HG03095 (cell line): ENCODE data around the gene DYNLT2B.
"Not testable (repeated sequence)": the region's sequence is repeated elsewhere in the genome, so short reads cannot be mapped to it uniquely, and the experiment has no call there.

Source experiments
- ATAC-seq: cut with Tn5 transposase; IDR thresholded peaks from one replicate; pipeline ENCODE4 v1.9.1; 2021; ENCODE audit warnings: moderate library complexity; ENCODE audit not compliant: unreplicated experiment

DYNLT2B gene

GRCh38 chr3:196327405-196327804 is 9.4 kb upstream of the DYNLT2B start:
- ATAC-seq, result no peak

DNA sequence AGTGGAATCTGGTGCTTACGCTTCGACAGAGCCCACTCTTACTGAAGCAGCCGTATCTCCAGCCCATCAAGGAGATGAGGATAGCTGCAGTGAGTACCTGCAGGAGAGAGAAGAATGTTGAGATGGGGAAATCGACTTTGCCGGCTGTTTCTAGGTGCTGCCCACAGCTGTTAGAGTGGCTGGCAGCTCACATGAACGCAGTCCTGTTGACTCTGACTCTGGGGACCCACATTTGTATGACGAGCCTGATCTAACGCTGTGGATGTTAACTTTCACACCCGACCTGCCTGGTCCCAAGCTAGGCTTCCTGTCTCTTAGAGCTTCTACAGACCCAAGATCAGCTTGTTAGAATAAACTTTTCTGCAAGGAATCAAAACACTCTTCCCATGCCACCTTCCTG is 8.9 kb upstream of the DYNLT2B start:
- no peak for ATAC-seq

GRCh38 chr3:196323691-196324090 is 5.7 kb upstream of the DYNLT2B start:
- no peak for ATAC-seq

DNA sequence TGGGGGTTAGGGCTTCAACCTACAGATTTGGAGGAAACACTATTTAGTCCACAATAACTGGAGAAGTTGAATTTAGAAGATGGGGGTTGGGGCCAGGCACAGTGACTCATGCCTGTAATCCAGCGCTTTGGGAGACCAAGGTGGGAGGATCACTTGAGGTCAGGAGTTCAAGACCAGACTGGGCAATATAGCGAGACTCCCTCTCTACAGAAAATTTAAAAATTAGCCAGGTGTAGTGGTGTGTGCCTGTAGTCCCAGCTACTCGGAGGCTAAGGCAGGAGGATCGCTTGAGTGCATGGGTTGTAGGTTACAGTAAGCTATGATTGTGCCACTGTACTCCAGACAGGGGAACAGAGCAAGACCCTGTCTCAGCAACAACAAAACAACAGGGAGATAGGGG is 5.0 kb upstream of the DYNLT2B start:
- no peak for ATAC-seq

- ATAC-seq, result no peak
Measured at GRCh38 chr3:196321162-196321561, 3.1 kb upstream of the DYNLT2B start.

- no peak for ATAC-seq
Measured at GRCh38 chr3:196320137-196320536, 2.1 kb upstream of the DYNLT2B start.

DNA sequence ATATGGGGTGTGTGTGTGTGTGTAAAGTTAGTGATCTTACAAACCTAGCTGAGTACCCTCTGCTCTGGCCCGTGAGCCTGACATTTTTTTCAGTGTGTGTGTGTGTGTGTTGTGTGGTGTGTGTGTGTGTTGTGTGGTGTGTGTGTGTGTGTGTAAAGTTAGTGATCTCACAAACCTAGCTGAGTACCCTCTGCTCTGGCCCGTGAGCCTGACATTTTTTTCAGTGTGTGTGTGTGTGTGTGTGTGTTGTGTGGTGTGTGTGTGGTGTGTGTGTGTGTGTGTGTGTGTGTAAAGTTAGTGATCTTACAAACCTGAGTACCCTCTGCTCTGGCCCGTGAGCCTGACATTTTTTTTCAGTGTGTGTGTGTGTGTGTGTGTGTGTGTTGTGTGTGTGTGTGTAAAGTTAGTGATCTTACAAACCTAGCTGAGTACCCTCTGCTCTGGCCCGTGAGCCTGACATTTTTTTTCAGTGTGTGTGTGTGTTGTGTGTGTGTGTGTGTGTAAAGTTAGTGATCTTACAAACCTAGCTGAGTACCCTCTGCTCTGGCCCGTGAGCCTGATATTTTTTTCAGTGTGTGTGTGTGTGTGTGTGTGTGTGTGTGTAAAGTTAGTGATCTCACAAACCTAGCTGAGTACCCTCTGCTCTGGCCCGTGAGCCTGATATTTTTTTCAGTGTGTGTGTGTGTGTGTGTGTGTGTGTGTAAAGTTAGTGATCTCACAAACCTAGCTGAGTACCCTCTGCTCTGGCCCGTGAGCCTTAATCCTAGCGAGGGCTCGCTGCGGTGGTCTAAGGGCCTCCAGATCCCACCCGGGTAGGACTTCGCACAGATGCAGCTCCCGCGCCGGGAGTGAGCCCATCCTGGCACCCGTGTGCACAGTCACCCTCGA is 997 bp downstream of the DYNLT2B start:
- not testable (repeated sequence) for ATAC-seq

- ATAC-seq, result no peak
Measured at GRCh38 chr3:196315821-196316220, 2.2 kb downstream of the DYNLT2B start.

DNA sequence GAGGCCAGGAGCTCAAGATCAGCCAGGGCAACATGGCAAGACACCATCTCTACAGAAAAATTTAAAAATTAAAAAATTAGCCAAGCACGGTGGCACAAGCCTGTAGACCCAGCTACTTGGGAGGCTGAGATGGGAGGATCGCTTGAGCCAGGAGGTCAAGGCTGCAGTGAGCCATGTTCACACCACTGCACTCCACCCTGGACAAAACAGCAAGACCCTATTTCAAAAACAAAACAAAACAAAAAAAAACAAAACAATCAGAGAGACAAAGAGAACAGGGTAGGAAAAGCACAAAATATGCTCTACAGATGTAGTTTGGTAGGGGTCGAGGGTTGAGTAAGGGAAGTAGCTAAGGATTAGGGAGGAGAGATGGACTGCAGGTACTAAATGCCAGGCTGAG is 3.4 kb downstream of the DYNLT2B start:
- no peak for ATAC-seq

- not testable (repeated sequence) for ATAC-seq
Measured at GRCh38 chr3:196314086-196314485, 4.0 kb downstream of the DYNLT2B start.

GRCh38 chr3:196302960-196303359 is 15.1 kb downstream of the DYNLT2B start:
- not testable (repeated sequence) for ATAC-seq

DNA sequence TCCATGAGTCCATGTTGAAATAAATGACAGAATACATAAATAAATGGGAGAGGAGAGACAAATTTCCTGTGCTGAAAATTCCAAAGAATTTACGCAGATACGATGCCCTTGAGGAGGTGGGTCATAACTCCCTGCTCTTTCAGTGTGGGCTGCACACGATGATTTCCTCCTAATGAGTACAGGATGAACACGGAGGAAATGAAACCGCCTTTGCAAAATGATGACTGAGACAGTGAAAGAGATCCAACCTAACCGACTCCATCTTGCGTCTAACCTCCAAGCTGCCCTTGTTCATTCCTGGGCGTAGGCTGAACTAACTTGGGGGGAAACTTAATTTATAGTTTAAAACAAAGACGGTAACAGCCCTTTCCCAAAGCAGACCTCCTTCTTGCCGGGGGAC is 15.5 kb downstream of the DYNLT2B start:
- not testable (repeated sequence) for ATAC-seq

- ATAC-seq, result no peak
Measured at GRCh38 chr3:196298521-196298920, 19.5 kb downstream of the DYNLT2B start.

GRCh38 chr3:196292286-196292923 is 25.6 kb downstream of the DYNLT2B start:
- ATAC-seq, result no peak

DNA sequence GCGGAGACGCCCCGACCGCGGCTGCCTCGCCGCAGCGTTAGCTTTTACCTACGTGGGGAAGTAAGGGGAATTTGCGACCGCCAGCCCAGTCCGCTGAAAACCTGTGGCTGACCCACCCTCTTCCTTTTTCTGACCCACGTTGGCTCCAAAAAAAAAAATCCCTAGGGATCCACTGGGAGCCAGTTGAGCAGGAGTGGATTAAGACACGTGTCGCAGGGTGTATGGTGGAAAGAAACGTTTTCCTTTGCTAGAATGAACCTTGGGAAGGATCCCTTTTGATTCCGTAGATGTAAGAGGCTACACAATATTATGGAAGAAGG is 29.9 kb downstream of the DYNLT2B start:
- no peak for ATAC-seq

- ATAC-seq, result peak; percentile 88
Measured at GRCh38 chr3:196287440-196288140, 30.4 kb downstream of the DYNLT2B start, which contains the start of gene PCYT1A. Gene PCYT1A (minus strand): TSS chr3:196287726. CDS start chr3:196270531, 17,195 bp downstream.

DNA sequence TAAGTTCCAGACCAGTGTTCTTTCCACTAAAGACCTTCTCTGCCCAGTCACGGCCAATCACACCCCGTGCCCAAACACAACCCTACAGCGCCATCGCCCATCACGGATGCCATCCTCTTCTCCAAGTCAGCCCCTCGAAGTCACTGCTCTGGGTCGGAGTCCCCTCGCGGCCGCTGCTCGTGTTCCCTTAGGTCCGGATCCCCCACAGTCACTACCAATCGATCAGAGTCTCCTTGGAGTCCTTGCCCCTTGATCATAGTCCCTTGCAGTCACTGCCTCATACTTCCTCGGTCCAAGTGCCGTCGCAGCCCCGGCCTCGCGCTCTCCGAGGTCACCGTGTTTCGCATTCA is 31.0 kb downstream of the DYNLT2B start:
- peak; percentile 15 for ATAC-seq

DNA sequence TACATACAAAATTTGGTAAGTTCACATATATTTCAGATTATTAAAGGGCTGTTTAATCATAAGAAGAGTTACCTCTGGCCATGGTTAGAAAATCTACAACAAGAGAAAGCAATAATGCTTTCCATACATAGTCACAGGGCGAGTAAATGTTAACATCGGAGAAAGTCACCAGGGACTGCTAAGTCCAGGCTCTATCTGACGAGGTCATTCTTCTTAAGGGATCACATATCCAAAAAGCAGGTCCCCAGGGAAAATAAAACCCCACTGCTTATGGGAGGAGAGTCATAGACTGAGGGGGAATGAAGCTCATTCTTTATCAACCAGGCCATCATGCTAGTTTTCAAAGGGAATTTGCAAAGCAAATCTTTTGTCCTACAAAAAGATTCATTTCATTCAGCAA is 33.6 kb downstream of the DYNLT2B start:
- no peak for ATAC-seq

GRCh38 chr3:196281962-196282361 is 36.1 kb downstream of the DYNLT2B start:
- ATAC-seq, result no peak

- ATAC-seq, result no peak
Measured at GRCh38 chr3:196280689-196281440, 37.2 kb downstream of the DYNLT2B start.

DNA sequence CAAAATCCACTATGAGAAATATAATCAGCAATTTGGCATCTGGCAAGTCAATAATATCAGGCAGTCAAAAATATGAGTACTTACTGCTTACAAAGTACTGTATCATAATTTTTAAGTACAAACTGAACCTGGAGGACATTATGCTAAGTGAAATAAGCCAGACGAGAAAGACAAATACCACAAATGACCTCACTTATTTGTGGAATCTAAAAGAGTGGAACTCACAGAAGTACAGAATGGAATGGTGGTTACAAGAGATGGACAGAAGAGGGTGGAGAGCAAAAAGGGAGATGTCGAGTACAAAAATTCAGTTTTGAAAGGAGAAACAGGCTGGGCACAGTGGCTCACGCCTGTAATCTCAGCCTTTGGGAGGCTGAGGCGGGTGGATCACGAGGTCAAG is 42.9 kb downstream of the DYNLT2B start:
- ATAC-seq, result no peak
